SJSA1 (cell line): ENCODE data around the gene LRRN3. TPM values are rescaled to one million over a fixed set of nuclear protein-coding genes. Genes with fewer than 3 reads are reported as not detected.
A peak's percentile ranks its signal among the peaks of the same experiment; 100 is the strongest.

Experiments
- DNase-seq, 2 experiments: peaks; one replicate each; pipeline ENCODE4 v3.0.0-alpha.2; 2015 to 2020; ENCODE audit warnings: low spot score in 2 of 2, low read depth in 1 of 2
- H3K27ac ChIP-seq: fragments of 250-450 bp; sonication (Bioruptor Pico); 2 replicates; pipeline ENCODE4 v1.5.1; 2020; ENCODE audit warnings: mild to moderate bottlenecking, moderate library complexity
- H3K27me3 ChIP-seq: fragments of 250-450 bp; sonication (Bioruptor Pico); replicated peaks from 2 replicates; pipeline ENCODE4 v1.5.1; 2020; ENCODE audit warnings: mild to moderate bottlenecking, moderate library complexity
- H3K36me3 ChIP-seq: fragments of 250-450 bp; sonication (Bioruptor Pico); 2 replicates; pipeline ENCODE4 v1.5.1; 2020; ENCODE audit warnings: mild to moderate bottlenecking
- H3K4me1 ChIP-seq: fragments of 250-450 bp; sonication (Bioruptor Pico); replicated peaks from 2 replicates; pipeline ENCODE4 v1.6.1; 2021; ENCODE audit warnings: mild to moderate bottlenecking
- H3K4me3 ChIP-seq: fragments of 250-450 bp; sonication (Bioruptor Pico); 2 replicates; pipeline ENCODE4 v1.5.1; 2020; ENCODE audit warnings: mild to moderate bottlenecking
- H3K9me3 ChIP-seq: fragments of 250-450 bp; sonication (Bioruptor Pico); replicated peaks from 2 replicates; pipeline ENCODE4 v1.5.1; 2020; ENCODE audit warnings: mild to moderate bottlenecking
- total RNA-seq: library from RNA; depleted of rRNA; stranded (reverse); fragments of >200 nt; shearing (Covaris generic); gene quantifications from 2 replicates; pipeline ENCODE4 v1.2.3, GENCODE V29; 2014

The LRRN3 gene
- total RNA-seq, 1 experiment from 2014 or later, result not detected

DNA sequence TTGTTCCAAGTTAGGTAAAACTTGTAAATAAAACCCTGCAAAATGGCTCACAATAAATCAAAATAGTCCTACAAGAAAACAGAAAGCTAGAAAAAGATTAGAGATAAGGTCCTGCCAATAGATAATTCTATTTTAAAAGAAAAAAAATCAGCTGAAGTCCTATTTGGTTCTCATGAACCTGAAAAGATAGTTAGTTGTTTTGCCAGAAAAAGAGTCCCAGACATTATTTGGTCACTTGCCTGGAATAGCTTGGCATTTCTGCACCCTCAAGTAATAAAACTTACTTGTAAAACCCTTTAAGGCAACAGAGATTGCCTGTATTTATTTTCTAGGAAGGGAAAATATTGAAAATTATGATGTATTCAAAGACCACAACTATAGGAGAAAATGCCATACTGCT, 47.7 kb downstream of the LRRN3 start:
- H3K27ac ChIP-seq, result peak overlapping the region; percentile 81
- DNase-seq, result no peak
- no peak overlapping the region for H3K4me3 ChIP-seq
- H3K36me3 ChIP-seq, result no peaks in the 10 kb centered on the region
- H3K4me1 ChIP-seq, result peaks cover 28% of the 10 kb centered on the region
- no peaks in the 10 kb centered on the region for H3K27me3 ChIP-seq
- no peaks in the 10 kb centered on the region for H3K9me3 ChIP-seq

GRCh38 chr7:111140091-111140865, 49.4 kb downstream of the LRRN3 start:
- Histone ChIP-seq H3K36me3 (no peaks in the 10 kb centered on the region), H3K27me3 (no peaks in the 10 kb centered on the region), H3K27ac (no peak overlapping the region), H3K9me3 (no peaks in the 10 kb centered on the region), H3K4me3 (no peak overlapping the region), H3K4me1 (peaks cover 28% of the 10 kb centered on the region)
- DNase-seq, result no peak

- no peaks in the 10 kb centered on the region for H3K4me1 ChIP-seq
- no peaks in the 10 kb centered on the region for H3K36me3 ChIP-seq
- H3K4me3 ChIP-seq, result no peak overlapping the region
- no peaks in the 10 kb centered on the region for H3K9me3 ChIP-seq
- no peaks in the 10 kb centered on the region for H3K27me3 ChIP-seq
- DNase-seq, result no peak
- no peak overlapping the region for H3K27ac ChIP-seq
Measured at GRCh38 chr7:111145472-111145871, 54.5 kb downstream of the LRRN3 start.

- DNase-seq, result no peak
- Histone ChIP-seq H3K4me3 (no peak overlapping the region), H3K9me3 (no peaks in the 10 kb centered on the region), H3K4me1 (no peaks in the 10 kb centered on the region), H3K27ac (no peak overlapping the region), H3K36me3 (no peaks in the 10 kb centered on the region), H3K27me3 (no peaks in the 10 kb centered on the region)
Measured at GRCh38 chr7:111146136-111146535, 55.2 kb downstream of the LRRN3 start.

GRCh38 chr7:111147708-111148533, 57.0 kb downstream of the LRRN3 start:
- DNase-seq, result no peak
- H3K4me1 ChIP-seq, result no peaks in the 10 kb centered on the region
- no peaks in the 10 kb centered on the region for H3K36me3 ChIP-seq
- no peaks in the 10 kb centered on the region for H3K9me3 ChIP-seq
- no peaks in the 10 kb centered on the region for H3K27me3 ChIP-seq
- no peak overlapping the region for H3K27ac ChIP-seq
- H3K4me3 ChIP-seq, result no peak overlapping the region

GRCh38 chr7:111150709-111151108, 59.8 kb downstream of the LRRN3 start:
- H3K9me3 ChIP-seq, result no peaks in the 10 kb centered on the region
- no peak for DNase-seq
- no peak overlapping the region for H3K4me3 ChIP-seq
- H3K27ac ChIP-seq, result no peak overlapping the region
- H3K36me3 ChIP-seq, result no peaks in the 10 kb centered on the region
- no peaks in the 10 kb centered on the region for H3K27me3 ChIP-seq
- no peaks in the 10 kb centered on the region for H3K4me1 ChIP-seq

DNA sequence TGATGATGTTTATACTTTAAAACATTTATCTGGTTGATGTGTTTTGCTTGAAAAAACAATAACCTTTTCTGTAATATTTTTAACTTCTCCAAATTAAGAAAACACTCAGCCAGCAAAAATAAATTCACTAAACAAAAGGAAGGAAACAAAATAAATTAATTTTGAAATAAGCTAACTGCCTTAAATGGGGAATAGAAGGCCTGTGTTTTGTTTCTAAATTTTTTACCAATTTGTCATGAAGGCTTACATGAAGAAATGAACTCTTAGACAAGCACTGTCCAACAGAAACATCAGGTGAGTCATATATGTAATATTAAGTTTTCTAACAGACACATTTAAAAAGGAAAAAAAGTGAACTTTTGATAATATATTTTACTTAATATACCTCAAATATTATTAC, 68.5 kb downstream of the LRRN3 start:
- Histone ChIP-seq H3K9me3 (no peaks in the 10 kb centered on the region), H3K4me1 (peaks cover 24% of the 10 kb centered on the region), H3K27ac (peak overlapping the region; percentile 55), H3K27me3 (no peaks in the 10 kb centered on the region), H3K36me3 (no peaks in the 10 kb centered on the region), H3K4me3 (no peak overlapping the region)
- peak in 1 of 2 experiments; percentile 57 for DNase-seq

- no peaks in the 10 kb centered on the region for H3K27me3 ChIP-seq
- DNase-seq, result no peak
- peak overlapping the region; percentile 55 for H3K27ac ChIP-seq
- no peaks in the 10 kb centered on the region for H3K9me3 ChIP-seq
- H3K4me3 ChIP-seq, result no peak overlapping the region
- H3K36me3 ChIP-seq, result no peaks in the 10 kb centered on the region
- H3K4me1 ChIP-seq, result peaks cover 24% of the 10 kb centered on the region
Measured at GRCh38 chr7:111160297-111160696, 69.4 kb downstream of the LRRN3 start.

- no peak overlapping the region for H3K27ac ChIP-seq
- H3K4me1 ChIP-seq, result peaks cover 24% of the 10 kb centered on the region
- H3K4me3 ChIP-seq, result no peak overlapping the region
- peak; percentile 48 to 49 for DNase-seq
- no peaks in the 10 kb centered on the region for H3K36me3 ChIP-seq
- H3K27me3 ChIP-seq, result no peaks in the 10 kb centered on the region
- H3K9me3 ChIP-seq, result no peaks in the 10 kb centered on the region
Measured at GRCh38 chr7:111162692-111163091, 71.8 kb downstream of the LRRN3 start.

DNA sequence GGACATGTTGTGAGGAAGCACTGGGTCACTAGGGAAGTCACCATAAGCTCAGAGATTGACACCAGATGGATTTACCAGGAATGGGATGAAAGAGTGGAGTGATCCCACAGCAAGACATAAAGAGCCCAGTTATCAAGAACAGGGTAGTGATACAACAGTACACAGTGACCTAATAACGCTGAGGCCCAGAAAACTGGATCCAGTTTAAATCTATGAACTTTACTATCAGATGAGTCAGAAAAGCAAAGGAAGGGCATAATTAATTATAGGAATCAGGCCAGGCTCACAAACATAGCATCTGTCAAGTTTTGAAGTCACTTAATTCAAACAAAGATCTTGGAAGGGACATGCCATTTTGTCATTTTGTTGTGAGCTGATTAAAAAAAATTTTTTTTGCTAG, 73.5 kb downstream of the LRRN3 start:
- DNase-seq, result no peak
- no peaks in the 10 kb centered on the region for H3K9me3 ChIP-seq
- H3K36me3 ChIP-seq, result no peaks in the 10 kb centered on the region
- no peaks in the 10 kb centered on the region for H3K27me3 ChIP-seq
- H3K4me3 ChIP-seq, result no peak overlapping the region
- H3K27ac ChIP-seq, result no peak overlapping the region
- H3K4me1 ChIP-seq, result peaks cover 19% of the 10 kb centered on the region

DNA sequence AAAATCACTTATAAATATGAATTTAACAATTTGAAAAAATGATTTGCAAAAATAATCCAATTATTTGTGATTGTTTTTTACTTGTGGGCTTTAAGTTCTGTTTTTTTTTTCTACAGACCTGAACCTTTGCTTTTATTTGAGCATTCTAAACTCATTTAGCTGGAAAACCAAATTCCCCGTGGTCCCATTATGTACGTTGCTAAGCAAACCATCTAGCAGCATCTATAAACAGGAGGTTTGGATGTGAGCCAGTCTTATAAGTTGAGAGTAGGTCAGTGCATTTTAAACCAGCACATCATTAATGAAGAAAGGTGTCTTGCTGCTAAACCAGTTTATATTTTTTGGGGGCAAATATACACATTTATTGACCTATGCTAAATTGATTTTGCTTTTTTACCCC, 77.3 kb downstream of the LRRN3 start:
- Histone ChIP-seq H3K27me3 (no peaks in the 10 kb centered on the region), H3K27ac (no peak overlapping the region), H3K4me1 (no peaks in the 10 kb centered on the region), H3K9me3 (no peaks in the 10 kb centered on the region), H3K36me3 (no peaks in the 10 kb centered on the region), H3K4me3 (no peak overlapping the region)
- DNase-seq, result peak in 1 of 2 experiments; percentile 4

DNA sequence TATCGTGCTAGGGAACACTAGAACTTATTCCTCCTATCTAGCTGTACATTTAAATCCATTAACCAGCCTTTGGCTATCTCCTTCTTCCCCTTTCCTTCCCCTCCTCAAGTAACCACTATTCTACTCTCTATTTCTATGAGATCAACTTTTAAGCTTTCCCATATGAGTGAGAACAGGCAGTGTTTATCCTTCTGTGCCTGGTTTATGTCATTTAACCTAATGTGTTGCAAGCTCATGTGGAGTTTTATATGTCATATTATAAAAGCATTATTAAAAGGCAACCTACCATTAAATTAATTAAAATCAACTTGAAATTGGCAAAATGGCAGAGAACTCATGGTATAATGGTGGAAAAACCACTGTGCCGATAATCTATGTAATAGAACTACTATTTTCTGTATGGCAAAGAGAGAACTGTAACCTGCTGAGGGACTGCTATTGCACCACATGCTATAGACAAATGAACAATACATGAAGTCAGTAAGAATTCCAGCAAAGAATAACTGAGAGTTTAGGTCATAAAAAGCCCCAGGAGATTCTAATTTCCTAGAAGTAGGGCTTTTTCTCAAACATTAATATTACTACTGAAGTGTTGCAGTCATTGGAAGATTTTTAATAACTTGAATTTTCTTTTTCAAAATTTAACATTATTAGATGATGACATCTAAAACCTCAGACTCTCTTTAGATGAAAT, 81.8 kb downstream of the LRRN3 start:
- no peaks in the 10 kb centered on the region for H3K9me3 ChIP-seq
- DNase-seq, result no peak
- H3K4me1 ChIP-seq, result no peaks in the 10 kb centered on the region
- no peak overlapping the region for H3K4me3 ChIP-seq
- no peaks in the 10 kb centered on the region for H3K27me3 ChIP-seq
- no peaks in the 10 kb centered on the region for H3K36me3 ChIP-seq
- no peak overlapping the region for H3K27ac ChIP-seq

DNA sequence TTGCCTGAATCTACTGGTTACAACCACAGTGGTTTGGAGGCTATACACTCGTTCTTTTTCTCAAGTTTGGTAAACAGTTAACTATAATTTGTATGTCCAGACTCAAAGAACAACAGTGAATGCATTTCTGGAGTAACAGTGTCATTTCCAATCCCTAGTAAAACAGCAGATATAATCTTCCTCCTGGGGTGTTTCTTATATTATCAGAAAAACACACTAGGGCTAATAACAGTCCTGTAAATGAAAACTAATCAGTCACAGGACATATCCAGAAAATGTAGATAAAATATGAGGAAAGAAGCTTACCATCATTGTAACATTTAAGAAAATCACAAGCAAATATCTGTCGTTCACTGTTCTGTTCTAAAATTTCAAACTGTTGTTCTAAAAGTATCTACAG, 82.6 kb downstream of the LRRN3 start:
- H3K4me3 ChIP-seq, result no peak overlapping the region
- H3K27me3 ChIP-seq, result no peaks in the 10 kb centered on the region
- no peaks in the 10 kb centered on the region for H3K36me3 ChIP-seq
- H3K9me3 ChIP-seq, result no peaks in the 10 kb centered on the region
- no peak overlapping the region for H3K27ac ChIP-seq
- H3K4me1 ChIP-seq, result no peaks in the 10 kb centered on the region
- no peak for DNase-seq

GRCh38 chr7:111173990-111174389, 83.1 kb downstream of the LRRN3 start:
- Histone ChIP-seq H3K4me3 (no peak overlapping the region), H3K9me3 (no peaks in the 10 kb centered on the region), H3K27ac (no peak overlapping the region), H3K36me3 (no peaks in the 10 kb centered on the region), H3K27me3 (no peaks in the 10 kb centered on the region), H3K4me1 (no peaks in the 10 kb centered on the region)
- DNase-seq, result no peak
